Lung (tissue), 12 donors: ENCODE results near the gene NPEPL1. TPM values are rescaled to one million over a fixed set of nuclear protein-coding genes. Genes with fewer than 3 reads are reported as not detected.

ENCODE experiments used
- ATAC-seq: fragments of 200-7000 bp; cut with Tn5 transposase; one replicate; pipeline ENCODE4 v1.9.1; 2020; ENCODE audit warnings: moderate number of reproducible peaks; ENCODE audit not compliant: insufficient read depth, low FRiP score
- DNase-seq, 3 donors: peaks; one replicate each; pipeline ENCODE4 v3.0.0-alpha.2; 2013 to 2017
- H3K27ac ChIP-seq, 2 donors: one replicate each; pipeline ENCODE4 v1.5.1; 2013; ENCODE audit warnings: mild to moderate bottlenecking in 2 of 2, moderate library complexity in 2 of 2, control low read depth in 1 of 2, inconsistent platforms in 1 of 2, low read depth in 1 of 2, low read length in 1 of 2
- H3K27me3 ChIP-seq, 3 donors: one replicate each; pipeline ENCODE4 v1.5.1; 2013; ENCODE audit warnings: low read length in 2 of 3; ENCODE audit not compliant: control insufficient read depth in 3 of 3, insufficient read depth in 3 of 3
- H3K36me3 ChIP-seq, 4 donors: one replicate each; pipeline ENCODE4 v1.5.1; 2013; ENCODE audit warnings: low read length in 4 of 4, mild to moderate bottlenecking in 1 of 4, moderate library complexity in 1 of 4; ENCODE audit not compliant: control insufficient read depth in 4 of 4, insufficient read depth in 4 of 4
- H3K4me1 ChIP-seq, 5 donors: one replicate each; pipeline ENCODE4 v1.5.1; 2013; ENCODE audit warnings: low read length in 5 of 5, mild to moderate bottlenecking in 2 of 5, moderate library complexity in 1 of 5; ENCODE audit not compliant: control insufficient read depth in 5 of 5, insufficient read depth in 5 of 5
- H3K4me3 ChIP-seq: one replicate; pipeline ENCODE4 v1.5.1; 2013; ENCODE audit warnings: mild to moderate bottlenecking, control low read depth, moderate library complexity
- H3K9ac ChIP-seq, 2 donors: one replicate each; pipeline ENCODE4 v1.5.1; 2013; ENCODE audit warnings: low read length in 2 of 2, control low read depth in 1 of 2; ENCODE audit not compliant: insufficient read depth in 1 of 2
- H3K9me3 ChIP-seq, 4 donors: one replicate each; pipeline ENCODE4 v1.5.1; 2013; ENCODE audit warnings: low read length in 3 of 4, mild to moderate bottlenecking in 1 of 4, moderate library complexity in 1 of 4; ENCODE audit not compliant: control insufficient read depth in 4 of 4, insufficient read depth in 3 of 4
- CTCF ChIP-seq: IDR thresholded peaks from 2 replicates; pipeline ENCODE4 v1.5.1; 2012; ENCODE audit warnings: mild to moderate bottlenecking; ENCODE audit errors: control extremely low read depth, extremely low read depth
- WGBS, 2 donors: extraction: QIAGEN DNeasy Blood & Tissue Kit; methylation state at CpG; one replicate each; pipeline ENCODE4 v1.1.7; 2013; 5-methylcytosine and 5-hydroxymethylcytosine counted together
- polyA plus RNA-seq, 2 donors: library from polyadenylated mRNA; stranded (reverse); fragments of 200-250 nt; gene quantifications; one replicate each; pipeline ENCODE4 v1.2.1, GENCODE V29; 2013
- total RNA-seq, 2 donors: library from RNA; depleted of rRNA in 1 of 2; stranded (reverse); fragments of >200 nt in 1 of 2; gene quantifications; one replicate each; pipeline ENCODE4 v1.2.1, GENCODE V29; 2014 to 2021
- donor health status: control.
- donor health status: control.
- donor health status: Bipolar disorder and iron deficiency.
- donor health status: healthy.
- donor health status: DM: yes; HTN: yes; CAD: no.

The NPEPL1 gene
- total and polyA plus RNA-seq, 4 donors, result 24.3 to 46.2 (median 41.2) TPM

- no peaks in the 10 kb centered on the region for H3K27me3 ChIP-seq
- no peak for TF ChIP-seq CTCF
- no peak for DNase-seq
- peaks cover 0 to 13% (median 4%) of the 10 kb centered on the region in 5 donors for H3K4me1 ChIP-seq
- no peak overlapping the region for H3K27ac ChIP-seq
- ATAC-seq, result no peak
- no peaks in the 10 kb centered on the region for H3K9me3 ChIP-seq
- no peak overlapping the region for H3K9ac ChIP-seq
- H3K36me3 ChIP-seq, result no peaks in the 10 kb centered on the region
- WGBS, 2 donors, result 89 to 97% methylated on average over 3 of the region's 3 CpGs
- no peak overlapping the region for H3K4me3 ChIP-seq
Observed at GRCh38 chr20:58646257-58646656, 46.3 kb upstream of the NPEPL1 start.

- Histone ChIP-seq H3K27me3 (no peaks in the 10 kb centered on the region), H3K4me3 (no peak overlapping the region), H3K9ac (no peak overlapping the region), H3K9me3 (no peaks in the 10 kb centered on the region), H3K36me3 (peaks cover 0 to 2% (median 0%) of the 10 kb centered on the region in 4 donors), H3K27ac (no peak overlapping the region), H3K4me1 (peaks cover 0 to 13% (median 4%) of the 10 kb centered on the region in 5 donors)
- no peak for ATAC-seq
- WGBS, 2 donors, result 87 to 90% methylated on average over 4 of the region's 4 CpGs
- no peak for DNase-seq
- TF ChIP-seq CTCF, result no peak
Observed at GRCh38 chr20:58646703-58647102, 45.9 kb upstream of the NPEPL1 start.

GRCh38 chr20:58647162-58647795 lies 45.3 kb upstream of the NPEPL1 start:
- no peak for DNase-seq
- H3K27me3 ChIP-seq, result no peaks in the 10 kb centered on the region
- 81 to 90% methylated on average over 7 of the region's 7 CpGs for WGBS, 2 donors
- H3K27ac ChIP-seq, result no peak overlapping the region
- H3K36me3 ChIP-seq, result peaks cover 0 to 5% (median 0%) of the 10 kb centered on the region in 4 donors
- peaks cover 0 to 13% (median 4%) of the 10 kb centered on the region in 5 donors for H3K4me1 ChIP-seq
- no peak overlapping the region for H3K9ac ChIP-seq
- no peak for TF ChIP-seq CTCF
- no peaks in the 10 kb centered on the region for H3K9me3 ChIP-seq
- no peak for ATAC-seq
- no peak overlapping the region for H3K4me3 ChIP-seq
